HG03139 (cell line): ENCODE results near the gene AARS1.
"Not testable (repeated sequence)": the region's sequence is repeated elsewhere in the genome, so short reads cannot be mapped to it uniquely, and the experiment has no call there.

Experiments
- ATAC-seq: cut with Tn5 transposase; IDR thresholded peaks from one replicate; pipeline ENCODE4 v1.9.1; 2021; ENCODE audit not compliant: unreplicated experiment

AARS1 gene

DNA sequence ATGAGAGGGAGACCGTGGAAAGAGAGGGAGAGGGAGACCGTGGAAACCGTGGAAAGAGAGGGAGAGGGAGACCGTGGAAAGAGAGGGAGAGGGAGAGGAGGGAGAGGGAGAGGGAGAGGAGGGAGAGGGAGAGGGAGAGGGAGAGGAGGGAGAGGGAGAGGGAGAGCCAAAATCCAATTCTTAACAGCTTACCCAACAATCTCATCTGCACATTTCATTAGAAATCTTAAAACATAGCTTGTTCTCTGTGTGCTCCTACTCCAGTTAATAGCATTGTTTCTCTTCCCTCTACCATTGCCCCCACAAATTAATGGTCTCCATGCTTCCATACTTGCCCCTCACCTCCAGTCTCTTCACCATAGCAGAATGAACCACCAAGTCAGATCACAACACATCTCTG is 63.9 kb downstream of the AARS1 start:
- not testable (repeated sequence) for ATAC-seq

DNA sequence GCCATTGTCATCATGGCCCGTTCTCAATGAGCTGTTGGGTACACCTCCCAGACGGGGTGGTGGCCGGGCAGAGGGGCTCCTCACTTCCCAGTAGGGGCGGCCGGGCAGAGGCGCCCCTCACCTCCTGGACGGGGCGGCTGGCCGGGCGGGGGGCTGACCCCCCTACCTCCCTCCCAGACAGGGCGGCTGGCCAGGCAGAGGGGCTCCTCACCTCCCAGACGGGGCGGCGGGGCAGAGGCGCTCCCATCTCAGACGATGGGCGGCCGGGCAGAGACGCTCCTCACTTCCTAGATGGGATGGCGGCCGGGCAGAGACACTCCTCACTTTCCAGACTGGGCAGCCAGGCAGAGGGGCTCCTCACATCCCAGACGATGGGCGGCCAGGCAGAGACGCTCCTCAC is 64.7 kb downstream of the AARS1 start:
- ATAC-seq: not testable (repeated sequence)

- not testable (repeated sequence) for ATAC-seq
These were observed 65.3 kb downstream of the AARS1 start for GRCh38 chr16:70223971-70224513.

GRCh38 chr16:70223216-70223615 is 66.1 kb downstream of the AARS1 start:
- ATAC-seq: not testable (repeated sequence)

GRCh38 chr16:70222574-70222973 is 66.7 kb downstream of the AARS1 start:
- ATAC-seq: not testable (repeated sequence)

DNA sequence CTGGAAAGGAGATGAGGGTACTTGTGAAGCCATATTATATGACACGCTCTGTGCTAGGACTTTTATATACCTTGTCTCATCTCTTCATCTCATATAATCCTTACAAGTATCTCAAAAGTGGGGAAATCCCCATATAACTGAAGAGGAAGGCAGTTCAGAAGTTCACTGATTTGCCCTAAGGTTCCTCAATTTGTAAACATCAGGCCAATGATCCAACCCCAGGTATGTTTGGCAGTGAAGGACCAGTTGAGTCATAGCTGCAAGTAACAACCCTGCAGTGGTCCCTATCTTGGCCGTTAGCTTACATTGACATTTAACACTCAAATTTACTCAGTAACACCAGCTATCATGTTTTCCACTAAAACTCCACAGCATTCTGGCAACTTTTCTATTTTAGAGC is 70.7 kb downstream of the AARS1 start:
- not testable (repeated sequence) for ATAC-seq

DNA sequence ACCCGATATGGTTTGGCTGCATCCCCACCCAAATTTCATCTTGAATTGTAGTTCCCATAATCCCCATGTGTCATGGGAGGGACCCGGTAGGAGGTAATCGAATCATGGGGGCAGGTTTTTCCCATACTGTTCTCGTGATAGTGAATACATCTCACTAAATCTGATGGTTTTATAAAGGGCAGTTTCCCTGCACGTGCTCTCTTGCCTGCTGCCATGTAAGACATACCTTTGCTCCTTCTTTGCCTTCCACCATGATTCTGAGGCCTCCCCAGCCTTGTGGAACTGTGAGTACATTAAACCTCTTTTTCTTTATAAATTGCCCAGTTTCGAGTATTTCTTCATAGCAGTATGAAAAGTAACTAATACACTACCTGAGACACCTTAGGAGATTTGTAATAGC is 82.9 kb downstream of the AARS1 start:
- ATAC-seq: not testable (repeated sequence)

- not testable (repeated sequence) for ATAC-seq
These were observed 84.5 kb downstream of the AARS1 start for GRCh38 chr16:70204668-70205405.

- ATAC-seq: not testable (repeated sequence)
These were observed 85.3 kb downstream of the AARS1 start for GRCh38 chr16:70204010-70204409.

- ATAC-seq: not testable (repeated sequence)
These were observed 85.8 kb downstream of the AARS1 start for GRCh38 chr16:70203508-70203907.
